ENCODE results near the gene KIF19.

Gene KIF19

GRCh38 chr17:74354561-74354960 is 28.5 kb downstream of the KIF19 start:
- Mint-ChIP-seq H3K27me3 (peaks cover 95% of the 10 kb centered on the region), H3K9me3 (no peaks in the 10 kb centered on the region), H3K4me1 (ENCODE audit: low read depth) (peaks cover 8% of the 10 kb centered on the region), H3K4me3 (no peak overlapping the region), H3K36me3 (ENCODE audit: low read depth) (no peaks in the 10 kb centered on the region), H3K27ac (no peak overlapping the region)
- intact Hi-C loops (cut with micrococcal nuclease) = loop anchor here (1.0 kb wide), 1 partner anchor 53 kb away; no protein-coding TSS in a partner anchor

GRCh38 chr17:74355065-74355464 is 29.0 kb downstream of the KIF19 start:
- Mint-ChIP-seq H3K36me3 (ENCODE audit: low read depth) (no peaks in the 10 kb centered on the region), H3K27ac (no peak overlapping the region), H3K4me1 (ENCODE audit: low read depth) (peaks cover 8% of the 10 kb centered on the region), H3K9me3 (no peaks in the 10 kb centered on the region), H3K27me3 (peaks cover 97% of the 10 kb centered on the region), H3K4me3 (no peak overlapping the region)
- intact Hi-C loops (cut with micrococcal nuclease) = no loop called here

GRCh38 chr17:74356646-74357465 is 30.8 kb downstream of the KIF19 start:
- H3K4me3 Mint-ChIP-seq = peak overlapping the region; percentile 35
- H3K9me3 Mint-ChIP-seq = no peaks in the 10 kb centered on the region
- H3K27ac Mint-ChIP-seq = no peak overlapping the region
- intact Hi-C loops (cut with micrococcal nuclease) = no loop called here
- H3K36me3 Mint-ChIP-seq (ENCODE audit: low read depth) = no peaks in the 10 kb centered on the region
- peaks cover 95% of the 10 kb centered on the region for H3K27me3 Mint-ChIP-seq
- H3K4me1 Mint-ChIP-seq (ENCODE audit: low read depth) = peaks cover 12% of the 10 kb centered on the region

- Mint-ChIP-seq H3K4me1 (ENCODE audit: low read depth) (peaks cover 12% of the 10 kb centered on the region), H3K27me3 (peaks cover 95% of the 10 kb centered on the region), H3K9me3 (no peaks in the 10 kb centered on the region), H3K36me3 (ENCODE audit: low read depth) (no peaks in the 10 kb centered on the region), H3K4me3 (no peak overlapping the region), H3K27ac (no peak overlapping the region)
- intact Hi-C loops (cut with micrococcal nuclease) = no loop called here
Measured at GRCh38 chr17:74357466-74357809, 31.4 kb downstream of the KIF19 start.

GRCh38 chr17:74358697-74359096 is 32.7 kb downstream of the KIF19 start:
- Mint-ChIP-seq H3K4me1 (ENCODE audit: low read depth) (peaks cover 12% of the 10 kb centered on the region), H3K36me3 (ENCODE audit: low read depth) (no peaks in the 10 kb centered on the region), H3K4me3 (no peak overlapping the region), H3K27ac (no peak overlapping the region), H3K9me3 (no peaks in the 10 kb centered on the region), H3K27me3 (peaks cover 93% of the 10 kb centered on the region)
- intact Hi-C loops (cut with micrococcal nuclease) = no loop called here

DNA sequence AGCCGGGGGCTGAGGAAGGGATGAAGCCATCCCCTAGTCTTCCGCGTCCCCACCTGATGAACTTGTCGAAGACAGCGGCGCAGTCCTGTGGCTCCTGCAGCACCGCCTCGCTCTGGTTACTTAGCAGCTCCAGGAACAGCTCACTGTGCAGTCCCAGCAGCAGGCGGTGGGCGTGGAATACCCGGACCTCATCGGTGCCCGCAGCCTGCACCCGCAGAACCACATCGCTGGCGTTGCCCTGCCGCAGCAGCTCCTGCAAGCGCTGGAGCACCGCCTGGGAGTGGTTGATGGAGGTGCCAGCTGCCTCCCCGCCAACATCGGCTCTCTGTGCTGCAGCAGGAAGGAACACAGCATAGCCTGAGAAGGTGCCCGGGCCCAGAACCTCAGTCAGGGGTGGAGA is 33.9 kb downstream of the KIF19 start:
- peaks cover 5% of the 10 kb centered on the region for H3K4me1 Mint-ChIP-seq (ENCODE audit: low read depth)
- intact Hi-C loops (cut with micrococcal nuclease) = loop anchor here (5.0 kb wide), 1 partner anchor 148 kb away; the partner anchor contains the start of gene TTYH2
- no peak overlapping the region for H3K4me3 Mint-ChIP-seq
- H3K9me3 Mint-ChIP-seq = no peaks in the 10 kb centered on the region
- no peak overlapping the region for H3K27ac Mint-ChIP-seq
- H3K36me3 Mint-ChIP-seq (ENCODE audit: low read depth) = no peaks in the 10 kb centered on the region
- peaks cover 85% of the 10 kb centered on the region for H3K27me3 Mint-ChIP-seq

DNA sequence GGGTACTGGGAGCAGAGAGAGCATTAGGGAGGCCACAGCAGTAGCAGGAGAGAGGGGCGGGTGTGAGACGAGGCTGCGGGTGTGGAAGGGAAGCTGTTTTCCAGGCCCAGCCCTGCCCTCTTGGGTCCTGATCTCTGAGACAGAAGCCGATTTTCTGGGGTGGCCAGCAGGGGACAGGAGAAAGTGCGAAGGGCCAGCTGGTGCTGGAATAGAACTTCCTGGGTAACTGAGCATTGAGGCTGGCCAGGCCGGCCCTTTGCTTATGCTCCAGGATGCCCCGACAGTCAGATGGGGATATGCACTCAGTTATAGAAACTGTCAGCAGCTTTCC is 34.8 kb downstream of the KIF19 start:
- Mint-ChIP-seq H3K4me1 (ENCODE audit: low read depth) (peaks cover 5% of the 10 kb centered on the region), H3K27ac (no peak overlapping the region), H3K36me3 (ENCODE audit: low read depth) (no peaks in the 10 kb centered on the region), H3K9me3 (no peaks in the 10 kb centered on the region), H3K27me3 (peaks cover 81% of the 10 kb centered on the region), H3K4me3 (no peak overlapping the region)
- intact Hi-C loops (cut with micrococcal nuclease) = loop anchor here (5.0 kb wide), 1 partner anchor 149 kb away; the partner anchor contains the start of gene TTYH2

- intact Hi-C loops (cut with micrococcal nuclease) = loop anchor here (5.0 kb wide), 1 partner anchor 149 kb away; the partner anchor contains the start of gene TTYH2
- Mint-ChIP-seq H3K27me3 (peaks cover 78% of the 10 kb centered on the region), H3K27ac (no peak within 1 kb of the TSS), H3K4me3 (no peak within 1 kb of the TSS), H3K36me3 (ENCODE audit: low read depth) (no peaks in the 10 kb centered on the region), H3K9me3 (no peaks in the 10 kb centered on the region), H3K4me1 (ENCODE audit: low read depth) (peaks cover 5% of the 10 kb centered on the region)
Measured at GRCh38 chr17:74361230-74362068, 35.4 kb downstream of the KIF19 start, which contains the start of gene BTBD17. TSS of gene BTBD17 (minus strand) at chr17:74361868. CDS start at chr17:74361819, 49 bp downstream.

GRCh38 chr17:74362069-74362405 is 36.0 kb downstream of the KIF19 start:
- H3K9me3 Mint-ChIP-seq = no peaks in the 10 kb centered on the region
- peaks cover 75% of the 10 kb centered on the region for H3K27me3 Mint-ChIP-seq
- peaks cover 5% of the 10 kb centered on the region for H3K4me1 Mint-ChIP-seq (ENCODE audit: low read depth)
- intact Hi-C loops (cut with micrococcal nuclease) = loop anchor here (5.0 kb wide), 1 partner anchor 150 kb away; the partner anchor contains the start of gene TTYH2
- no peak overlapping the region for H3K27ac Mint-ChIP-seq
- H3K36me3 Mint-ChIP-seq (ENCODE audit: low read depth) = no peaks in the 10 kb centered on the region
- H3K4me3 Mint-ChIP-seq = no peak overlapping the region

DNA sequence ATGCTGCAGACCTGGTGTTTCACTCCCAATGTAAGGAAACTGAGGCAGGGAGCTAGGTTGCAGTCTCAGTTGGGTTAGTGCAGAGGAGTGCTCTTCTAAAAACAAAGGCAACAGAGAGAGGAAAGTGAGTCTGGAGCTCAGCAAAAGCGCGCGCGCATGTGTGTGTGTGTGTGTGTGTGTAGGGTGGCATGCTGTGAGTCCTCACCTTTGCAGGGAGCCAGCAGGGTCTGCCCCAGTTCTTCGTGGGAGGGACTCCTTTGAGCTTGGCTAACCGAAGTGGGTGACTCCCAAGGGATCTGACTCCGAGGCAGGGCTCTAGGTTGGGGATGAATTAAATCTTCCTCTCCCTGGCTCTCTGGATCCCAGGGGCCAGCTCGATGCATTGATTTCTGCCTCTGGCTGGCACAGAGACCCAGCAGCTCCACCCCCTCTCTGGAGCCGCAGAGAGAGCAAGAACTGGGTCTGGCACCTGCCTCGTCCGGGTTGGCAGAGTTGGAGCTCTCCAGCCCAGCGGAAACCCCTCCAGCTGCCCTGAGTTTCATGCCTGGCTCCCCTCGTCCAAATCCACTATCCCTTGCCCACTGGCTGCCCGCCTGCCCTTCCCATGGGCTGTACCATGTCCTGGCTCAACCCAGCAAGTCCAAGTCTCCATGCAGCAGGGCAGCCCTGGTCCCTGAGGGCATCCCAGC is 36.9 kb downstream of the KIF19 start:
- H3K27me3 Mint-ChIP-seq = peaks cover 72% of the 10 kb centered on the region
- no peak overlapping the region for H3K27ac Mint-ChIP-seq
- peaks cover 6% of the 10 kb centered on the region for H3K4me1 Mint-ChIP-seq (ENCODE audit: low read depth)
- intact Hi-C loops (cut with micrococcal nuclease) = loop anchor here (5.0 kb wide), 1 partner anchor 151 kb away; the partner anchor contains the start of gene TTYH2
- no peaks in the 10 kb centered on the region for H3K36me3 Mint-ChIP-seq (ENCODE audit: low read depth)
- H3K4me3 Mint-ChIP-seq = no peak overlapping the region
- H3K9me3 Mint-ChIP-seq = no peaks in the 10 kb centered on the region

DNA sequence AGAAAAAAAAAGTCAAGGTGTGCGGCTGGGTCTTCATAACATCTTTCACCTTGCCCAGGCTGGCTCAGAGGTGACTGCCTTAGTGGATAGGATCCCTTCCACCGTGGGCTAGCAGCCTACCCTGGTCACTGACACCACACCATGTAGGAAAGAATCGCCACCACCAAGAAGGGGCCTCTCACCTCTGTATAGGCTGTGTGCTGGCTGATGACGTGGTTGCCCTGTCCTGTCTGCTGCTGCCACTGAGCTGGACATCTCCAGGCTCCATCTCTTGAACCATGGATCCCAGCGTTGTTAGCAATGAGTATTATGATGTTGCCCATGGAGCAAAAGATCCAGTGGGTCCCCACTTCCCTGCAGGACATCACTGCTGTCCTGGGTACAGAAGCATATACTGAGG is 41.2 kb downstream of the KIF19 start, which contains the start of gene GPR142:
GPR142 (plus strand) TSS at position 301 of the 400 bp plus-strand sequence. CDS start 2,035 bp downstream, outside the sequence.
- Mint-ChIP-seq H3K4me3 (no peak within 1 kb of the TSS), H3K27ac (no peak within 1 kb of the TSS), H3K27me3 (peaks cover 62% of the 10 kb centered on the region)

DNA sequence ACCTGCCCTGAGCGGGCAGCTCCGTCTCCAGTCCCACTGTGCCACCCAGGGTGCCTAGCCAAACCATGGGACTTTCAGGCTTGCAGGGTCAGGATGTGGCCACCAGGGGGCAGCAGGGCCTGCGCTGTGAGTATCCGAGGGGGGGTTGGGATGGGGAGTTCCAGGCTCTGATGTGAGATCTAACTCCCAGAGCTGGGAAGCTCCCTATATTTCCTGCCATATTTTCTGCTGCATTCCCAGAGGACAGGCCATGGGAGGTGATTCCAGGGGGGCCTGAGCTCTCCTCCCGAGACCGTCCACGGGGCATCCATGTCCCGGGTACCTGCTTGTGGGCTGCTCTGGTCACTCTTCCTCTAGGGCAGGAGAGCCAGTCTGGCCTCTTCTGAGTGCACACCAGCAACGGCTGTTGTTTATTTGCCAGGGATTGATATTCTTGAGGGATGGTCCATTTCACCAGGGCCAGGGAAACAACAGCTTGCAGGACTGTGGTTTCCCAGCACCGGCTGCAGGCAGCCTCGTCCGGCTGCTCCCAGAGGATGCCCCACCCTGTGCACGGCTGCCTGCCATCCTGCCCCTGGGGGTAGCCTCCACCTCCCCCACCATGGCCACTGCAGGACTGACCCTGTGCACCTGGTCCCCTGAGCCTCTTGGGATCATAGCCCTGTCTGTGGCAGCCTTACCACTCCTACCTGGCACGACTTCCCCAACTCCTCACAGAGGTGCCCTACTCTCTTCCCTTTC is 42.5 kb downstream of the KIF19 start:
- Mint-ChIP-seq H3K36me3 (ENCODE audit: low read depth) (no peaks in the 10 kb centered on the region), H3K27me3 (peaks cover 60% of the 10 kb centered on the region), H3K27ac (peak overlapping the region; percentile 53), H3K4me1 (ENCODE audit: low read depth) (peaks cover 19% of the 10 kb centered on the region), H3K9me3 (no peaks in the 10 kb centered on the region), H3K4me3 (no peak overlapping the region)
- intact Hi-C loops (cut with micrococcal nuclease) = loop anchor here (1.0 to 5.0 kb wide), 2 partner anchors 165 to 279 kb away; no protein-coding TSS in a partner anchor

More for the DNA sequence above, 41.2 kb downstream of the KIF19 start, which contains the start of gene GPR142:
- intact Hi-C loops (cut with micrococcal nuclease) = loop anchor here (5.0 kb wide), 1 partner anchor 280 kb away; no protein-coding TSS in a partner anchor
- Mint-ChIP-seq H3K36me3 (ENCODE audit: low read depth) (no peaks in the 10 kb centered on the region), H3K4me1 (ENCODE audit: low read depth) (peaks cover 19% of the 10 kb centered on the region), H3K9me3 (no peaks in the 10 kb centered on the region)

- H3K4me3 Mint-ChIP-seq = no peak overlapping the region
- peak overlapping the region; percentile 53 for H3K27ac Mint-ChIP-seq
- H3K9me3 Mint-ChIP-seq = no peaks in the 10 kb centered on the region
- intact Hi-C loops (cut with micrococcal nuclease) = loop anchor here (5.0 kb wide), 1 partner anchor 278 kb away; no protein-coding TSS in a partner anchor
- peaks cover 57% of the 10 kb centered on the region for H3K27me3 Mint-ChIP-seq
- H3K36me3 Mint-ChIP-seq (ENCODE audit: low read depth) = no peaks in the 10 kb centered on the region
- H3K4me1 Mint-ChIP-seq (ENCODE audit: low read depth) = peaks cover 19% of the 10 kb centered on the region
Measured at GRCh38 chr17:74369221-74369620, 43.2 kb downstream of the KIF19 start.

Data from dendritic cell treated with granulocyte-macrophage colony-stimulating factor and Interleukin-4, amounts not matched to agents 40 ng/mL and 50 ng/mL, for 4 days (primary cell).